ENCODE data around the gene STAC2.

The STAC2 gene

DNA sequence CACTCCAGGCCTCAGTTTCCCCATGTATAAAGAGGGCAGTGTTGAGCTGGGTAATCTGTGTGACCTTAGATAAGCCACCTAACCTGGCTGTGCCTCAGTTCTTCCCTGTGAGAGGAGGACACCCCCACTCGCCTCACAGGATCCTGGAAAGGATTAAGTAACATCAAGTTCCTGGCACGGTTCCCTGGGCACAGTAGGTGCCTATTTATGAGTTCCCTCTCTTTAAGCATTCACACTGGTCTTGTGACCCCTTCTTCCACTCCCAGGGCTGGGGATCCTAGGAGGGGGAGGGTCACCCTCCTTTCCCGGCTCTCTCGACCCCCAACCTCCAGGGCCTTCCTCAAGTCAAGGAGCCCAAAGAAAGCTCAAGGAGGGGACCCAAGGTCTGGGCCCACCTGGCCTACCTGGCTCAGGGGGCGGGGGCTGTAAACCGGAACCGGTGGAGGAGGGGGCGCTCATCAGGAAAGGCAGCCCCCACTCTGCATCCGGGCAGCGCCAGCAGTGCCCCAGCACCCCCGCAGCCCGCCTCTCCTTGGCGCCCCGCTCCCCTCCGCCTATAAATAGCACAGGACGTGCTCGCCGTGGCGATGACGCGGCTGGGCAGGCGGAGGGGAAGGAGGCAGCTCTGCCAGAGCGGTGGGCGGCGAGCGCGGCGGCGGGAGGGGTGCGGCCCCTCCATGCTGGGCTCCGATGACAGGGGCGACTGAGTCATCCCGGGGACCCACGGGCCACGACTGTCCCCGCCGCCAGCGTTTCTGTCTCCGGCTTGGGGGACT, 16.2 kb downstream of the STAC2 start:
- DNase-seq = no peak

DNA sequence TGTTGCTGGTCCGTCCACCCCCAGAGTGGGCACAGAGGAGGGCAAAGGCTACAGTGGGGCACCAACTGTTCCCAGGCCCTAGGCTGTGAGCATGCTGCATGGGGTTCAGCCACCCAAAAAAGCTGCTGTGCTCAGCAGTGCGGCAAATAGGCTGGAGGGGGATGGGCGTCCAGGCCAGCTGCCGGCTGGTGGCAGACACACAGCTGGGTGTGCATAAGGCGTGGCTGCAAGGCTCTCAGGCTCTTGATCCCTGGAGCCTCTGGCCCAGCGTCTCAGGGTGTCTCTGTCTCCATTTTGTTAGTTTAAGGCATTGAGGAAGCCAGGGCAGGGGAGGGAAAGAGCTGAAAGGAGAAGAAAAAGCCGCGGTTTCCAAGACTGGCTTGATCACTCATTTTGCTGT, 16.9 kb downstream of the STAC2 start:
- no peak for DNase-seq

DNA sequence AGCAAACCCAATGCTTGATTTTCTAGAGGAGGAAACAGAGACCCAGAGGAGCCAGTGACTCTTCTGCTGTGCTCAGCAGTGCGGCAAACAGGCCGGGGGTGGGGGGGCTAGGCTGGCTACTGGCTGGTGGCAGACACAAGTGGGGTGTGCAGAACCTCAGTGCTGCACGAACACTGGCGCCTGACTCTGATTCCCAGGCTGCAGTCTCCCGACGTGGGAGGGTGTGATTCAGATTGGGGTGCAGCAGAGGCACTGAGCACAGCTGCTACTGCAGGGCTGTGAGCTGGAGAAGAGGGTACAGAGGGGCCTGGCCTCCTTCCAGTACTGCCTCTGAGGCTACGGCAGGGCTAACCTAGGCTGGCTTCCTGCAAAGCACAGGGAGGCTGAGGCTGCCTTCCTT, 17.6 kb downstream of the STAC2 start:
- no peak for DNase-seq

GRCh38 chr17:39205112-39205526, 20.6 kb downstream of the STAC2 start:
- no peak for DNase-seq

DNA sequence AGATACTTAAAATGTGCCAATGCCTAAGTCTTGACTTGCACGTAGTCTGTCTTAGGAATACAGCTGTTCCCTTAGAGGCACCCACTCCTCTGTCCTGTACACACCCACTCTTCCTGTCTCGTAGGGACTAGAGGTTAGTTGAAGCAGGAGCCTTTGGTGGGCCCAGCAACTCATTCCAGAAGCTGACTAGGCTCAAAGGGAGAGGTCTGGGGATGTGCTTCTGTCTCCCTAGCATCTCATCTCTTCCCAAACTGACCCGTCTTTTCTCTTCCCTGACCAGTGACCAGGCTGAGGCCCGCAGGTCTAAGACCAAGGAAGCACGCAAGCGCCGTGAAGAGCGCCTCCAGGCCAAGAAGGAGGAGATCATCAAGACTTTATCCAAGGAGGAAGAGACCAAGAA, 21.5 kb downstream of the STAC2 start:
- DNase-seq = no peak

- DNase-seq = no peak
These were observed 24.7 kb downstream of the STAC2 start for GRCh38 chr17:39200957-39201510.

- DNase-seq = peak; percentile 85
These were observed 25.5 kb downstream of the STAC2 start, which contains the start of gene RPL19 for GRCh38 chr17:39200070-39200879. TSS of gene RPL19 (plus strand) at chr17:39200283. CDS start at chr17:39200345, 62 bp downstream.

GRCh38 chr17:39199820-39200069, 26.0 kb downstream of the STAC2 start:
- DNase-seq = peak; percentile 94

DNA sequence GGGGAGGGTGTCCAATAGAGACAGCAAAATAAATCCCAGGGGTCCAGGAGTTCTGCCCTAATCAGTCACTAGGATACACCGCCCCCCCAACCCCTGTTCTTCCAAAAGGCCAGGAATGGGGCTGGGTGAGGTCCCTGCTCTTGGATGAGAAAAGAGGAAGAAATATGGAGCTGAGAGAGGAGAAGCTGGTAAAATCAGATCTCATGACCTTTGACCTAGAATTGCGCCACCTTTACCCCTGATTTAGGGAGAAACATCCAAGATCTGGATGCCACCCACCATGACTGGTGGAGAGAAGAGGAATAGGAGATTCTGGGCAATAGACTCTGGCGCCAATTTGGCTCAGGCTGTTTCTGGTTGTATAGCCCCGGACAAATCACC, 27.6 kb downstream of the STAC2 start:
- no peak for DNase-seq

DNA sequence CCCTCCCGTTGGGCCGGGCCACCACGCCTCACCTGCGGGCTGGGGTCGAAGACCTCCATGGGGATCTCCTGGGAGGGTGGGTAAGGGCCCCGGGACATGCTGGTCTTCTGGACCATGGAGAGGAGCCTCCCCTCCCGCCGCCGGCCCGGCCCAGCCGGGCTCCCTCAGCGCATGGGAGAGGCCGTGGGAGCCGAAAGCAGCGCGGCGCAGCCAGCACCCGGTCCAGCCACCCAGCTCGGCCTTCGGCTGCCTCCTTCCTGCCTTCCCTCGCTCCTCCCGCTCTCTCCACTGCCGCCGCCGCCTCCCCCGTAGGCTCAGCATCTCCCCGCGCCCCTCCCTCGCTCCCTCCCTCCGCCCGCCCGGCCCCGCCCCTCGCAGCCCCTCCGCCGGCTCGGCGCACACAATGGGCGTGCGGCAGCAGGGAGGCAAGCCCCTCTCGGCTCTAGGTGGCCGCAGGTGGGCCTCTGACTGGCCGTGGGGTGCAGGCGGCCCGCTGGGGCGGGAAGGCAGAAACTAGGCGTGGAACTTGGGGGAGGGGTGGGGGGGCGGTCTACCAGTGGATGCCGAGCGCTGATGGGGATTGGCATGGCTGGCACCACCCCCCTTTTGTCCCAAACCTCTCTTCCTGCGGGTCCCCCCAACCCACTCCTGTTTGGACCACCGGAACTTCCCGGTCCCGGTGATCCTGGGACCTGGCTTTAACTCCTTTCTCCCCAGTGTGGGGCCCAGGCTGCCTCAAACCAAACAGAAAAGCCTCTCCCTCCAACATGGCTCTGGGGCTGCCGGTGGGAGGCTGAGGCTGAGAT, 28.2 kb downstream of the STAC2 start, which contains the start of gene CACNB1:
Gene CACNB1 (minus strand): TSS at position 290 of the 806 bp plus-strand sequence. CDS start 174 bp downstream, at position 116.
- DNase-seq = peak; percentile 85

DNA sequence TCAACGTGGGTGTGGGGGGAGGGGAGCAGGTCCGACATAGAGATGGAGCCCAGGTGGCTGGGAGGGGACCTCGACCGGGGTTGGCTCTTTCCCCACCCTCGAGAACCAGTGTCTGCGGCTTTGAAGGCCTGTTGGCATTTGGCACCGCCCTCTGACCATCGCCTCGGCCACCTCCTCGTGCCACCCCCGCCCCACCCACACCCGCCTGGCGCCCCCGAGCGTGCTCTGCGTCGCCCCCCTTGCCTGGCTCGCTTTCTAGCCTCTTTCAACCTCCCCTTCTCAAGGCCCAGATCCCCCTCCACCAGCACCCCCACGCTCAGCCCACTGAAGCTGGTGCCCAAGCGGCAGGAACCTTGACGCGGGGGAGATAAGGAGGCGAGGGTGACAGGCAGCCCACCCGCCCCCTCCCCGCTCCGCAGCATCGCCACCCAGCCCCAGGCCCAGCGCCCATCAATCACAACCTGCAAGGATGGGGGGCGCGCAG, 28.9 kb downstream of the STAC2 start:
- peak; percentile 61 for DNase-seq

DNA sequence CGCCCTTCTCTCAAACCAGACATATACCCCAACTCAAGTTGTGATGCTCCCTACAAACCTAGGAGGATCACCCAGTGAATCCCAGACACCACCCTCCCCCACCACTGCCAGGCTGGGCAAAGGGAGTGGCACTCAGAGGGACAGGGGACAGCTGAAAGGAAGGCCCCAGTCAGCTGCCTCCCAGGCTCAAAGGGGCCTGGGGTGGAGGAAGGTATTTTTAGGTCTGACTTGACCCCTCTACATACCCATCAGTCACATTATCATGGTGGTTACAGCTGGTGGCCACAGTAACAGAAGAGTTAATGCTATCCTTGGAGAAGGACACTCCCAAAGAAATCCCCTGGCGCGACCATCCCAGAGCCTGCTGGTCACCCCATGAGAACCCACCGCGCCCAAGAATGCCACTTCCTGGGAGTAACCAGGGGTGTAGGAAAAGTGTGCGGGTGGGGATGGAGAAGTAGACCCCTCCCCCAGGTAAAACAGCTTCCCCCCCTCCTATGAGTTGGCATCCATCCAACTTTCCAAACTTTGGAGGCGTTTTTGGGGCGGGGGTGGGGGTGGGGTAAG, 29.4 kb downstream of the STAC2 start:
- no peak for DNase-seq

GRCh38 chr17:39195568-39196160, 30.1 kb downstream of the STAC2 start:
- DNase-seq = no peak

DNA sequence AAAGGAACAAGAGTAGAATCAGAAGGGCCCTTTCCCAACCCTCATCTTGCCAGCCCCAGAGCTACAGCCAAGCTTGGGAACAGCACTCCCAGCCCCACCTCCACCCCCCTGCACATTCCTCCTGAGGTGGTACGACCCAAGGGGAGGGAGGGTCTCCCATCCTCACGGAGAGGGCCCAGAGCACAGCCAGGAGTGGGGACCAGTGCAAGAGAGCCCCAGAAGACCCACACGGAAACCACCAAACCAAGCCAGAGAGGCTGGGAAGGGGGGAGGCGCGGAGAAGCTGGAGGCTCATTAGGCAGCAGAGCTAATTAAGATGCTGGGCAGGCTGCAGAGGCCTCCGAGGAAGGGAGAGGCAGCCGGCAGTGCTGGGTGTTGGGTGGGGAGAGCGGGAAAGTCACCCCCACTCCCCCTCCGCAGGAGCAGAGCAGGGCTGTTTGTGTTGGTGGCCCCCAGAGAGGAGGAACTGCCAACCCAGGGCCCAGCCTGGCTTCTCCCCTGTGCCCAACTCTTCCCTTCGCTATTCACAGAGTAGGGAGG, 30.7 kb downstream of the STAC2 start:
- no peak for DNase-seq

GRCh38 chr17:39194089-39194984, 31.4 kb downstream of the STAC2 start:
- no peak for DNase-seq

DNA sequence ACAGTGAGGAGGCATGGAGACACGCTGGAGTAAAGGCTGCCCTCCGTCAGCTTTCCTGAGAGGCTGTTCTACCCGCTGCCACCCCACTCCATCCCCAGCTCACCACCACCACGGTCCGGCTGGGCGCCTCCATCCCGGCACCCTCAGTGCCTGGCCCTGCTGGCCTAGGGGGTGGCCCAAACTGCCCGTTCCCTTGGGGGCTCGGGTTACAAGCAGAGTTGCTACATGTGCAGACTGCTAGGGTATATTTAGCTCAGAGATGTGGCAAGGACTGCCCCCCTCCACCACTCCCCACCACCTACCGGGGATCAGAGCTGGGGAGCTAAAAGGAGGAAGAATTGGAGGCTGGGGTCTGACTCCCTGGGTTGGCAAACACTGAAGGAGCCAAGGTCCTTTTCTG, 32.4 kb downstream of the STAC2 start:
- no peak for DNase-seq

DNA sequence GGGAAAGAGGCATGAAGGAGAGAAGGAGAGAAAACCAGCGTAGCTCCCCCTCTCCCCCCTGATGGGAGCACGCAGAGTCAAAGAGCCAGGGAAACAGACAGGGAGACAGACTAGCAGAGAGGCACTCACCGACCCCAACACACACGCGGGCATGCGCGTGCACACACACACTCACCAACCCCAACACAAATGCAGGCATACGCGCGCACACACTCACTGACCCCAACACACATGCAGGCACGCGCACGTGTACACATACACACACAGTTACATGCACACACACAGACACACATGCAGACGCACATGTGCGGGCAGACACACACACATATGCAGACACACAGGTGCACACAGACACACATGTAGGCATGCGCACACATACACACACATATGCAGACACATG, 32.8 kb downstream of the STAC2 start:
- DNase-seq = no peak

DNA sequence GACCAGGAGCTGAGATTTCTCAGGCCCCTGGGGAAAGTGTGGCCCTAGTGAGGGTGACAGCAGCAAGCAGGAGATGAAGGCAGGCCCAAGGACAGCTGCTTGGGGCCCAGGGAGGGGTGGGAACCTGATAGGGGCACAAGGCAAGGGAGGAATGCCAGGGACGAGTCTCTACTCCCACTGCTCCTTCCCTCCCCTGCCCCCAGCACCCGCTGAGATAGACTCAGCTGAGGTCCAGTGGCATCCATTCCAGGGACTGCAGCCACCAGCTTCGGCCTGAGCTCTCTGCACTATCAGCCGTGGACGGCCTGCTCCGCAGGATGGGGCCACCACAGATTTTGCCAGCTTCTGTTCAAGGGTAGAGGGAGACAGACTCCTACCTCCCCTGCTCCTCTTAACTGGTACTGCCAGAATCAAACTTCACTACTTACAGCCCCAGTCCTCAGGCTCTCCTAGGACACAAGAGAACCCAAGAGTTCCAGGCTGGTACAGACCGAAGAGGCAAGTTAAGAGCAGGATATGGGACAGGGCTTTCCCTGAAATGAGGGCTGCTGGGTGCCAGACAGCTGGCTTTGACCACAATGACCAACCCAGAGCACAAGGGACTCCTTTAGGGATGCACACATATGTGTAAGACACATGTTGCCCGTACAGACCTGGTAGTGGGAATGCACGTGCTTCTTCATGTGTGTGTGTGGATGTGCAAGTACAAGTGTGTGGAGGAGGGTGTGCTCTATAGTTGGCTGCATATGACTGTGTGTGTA, 33.8 kb downstream of the STAC2 start:
- DNase-seq = no peak

DNA sequence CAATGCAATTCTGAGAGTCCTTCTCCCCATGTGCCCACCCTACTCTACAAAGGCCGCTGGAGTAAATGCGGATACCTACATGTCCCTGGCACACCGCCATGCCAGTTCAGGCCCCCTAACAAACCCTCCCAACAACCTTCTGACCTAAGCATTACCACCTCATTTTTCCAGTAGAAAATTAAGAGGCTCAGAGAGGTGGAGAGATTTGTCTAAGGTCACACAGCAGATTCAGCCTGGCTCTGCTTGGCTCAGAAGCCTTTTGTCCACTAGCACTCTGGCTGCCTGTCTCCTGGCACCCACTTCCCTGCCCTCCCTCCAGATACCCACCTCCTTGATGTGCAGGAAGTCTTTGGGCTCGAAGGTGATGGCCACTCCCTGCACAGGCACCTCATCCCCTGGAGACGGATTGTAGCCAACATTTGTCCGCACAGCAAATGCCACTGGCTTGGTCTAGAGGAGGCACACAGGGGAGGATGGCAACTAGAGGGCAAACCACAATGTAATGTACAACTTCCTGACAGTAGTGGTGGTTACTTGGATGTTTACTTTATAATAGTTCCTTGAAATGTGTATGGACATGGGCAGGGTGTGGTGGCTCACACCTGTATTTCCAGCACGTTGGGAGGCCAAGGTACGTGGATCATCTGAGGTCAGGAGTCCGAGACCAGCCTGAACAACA, 38.5 kb downstream of the STAC2 start:
- no peak for DNase-seq

Measured in activated CD4-positive, alpha-beta T cell treated with anti-CD3 and anti-CD28 coated beads, Interleukin-10, Interleukin-2, amounts not matched to agents 100 ng/mL and 50 ng/mL, durations not matched to agents 16 hours and 8 hours (primary cell).